ENCODE measurements around the gene SLC2A14.
A peak's percentile ranks its signal among the peaks of the same experiment; 100 is the strongest.
"Not testable (repeated sequence)": the region's sequence is repeated elsewhere in the genome, so short reads cannot be mapped to it uniquely, and the experiment has no call there.

SLC2A14 gene

DNA sequence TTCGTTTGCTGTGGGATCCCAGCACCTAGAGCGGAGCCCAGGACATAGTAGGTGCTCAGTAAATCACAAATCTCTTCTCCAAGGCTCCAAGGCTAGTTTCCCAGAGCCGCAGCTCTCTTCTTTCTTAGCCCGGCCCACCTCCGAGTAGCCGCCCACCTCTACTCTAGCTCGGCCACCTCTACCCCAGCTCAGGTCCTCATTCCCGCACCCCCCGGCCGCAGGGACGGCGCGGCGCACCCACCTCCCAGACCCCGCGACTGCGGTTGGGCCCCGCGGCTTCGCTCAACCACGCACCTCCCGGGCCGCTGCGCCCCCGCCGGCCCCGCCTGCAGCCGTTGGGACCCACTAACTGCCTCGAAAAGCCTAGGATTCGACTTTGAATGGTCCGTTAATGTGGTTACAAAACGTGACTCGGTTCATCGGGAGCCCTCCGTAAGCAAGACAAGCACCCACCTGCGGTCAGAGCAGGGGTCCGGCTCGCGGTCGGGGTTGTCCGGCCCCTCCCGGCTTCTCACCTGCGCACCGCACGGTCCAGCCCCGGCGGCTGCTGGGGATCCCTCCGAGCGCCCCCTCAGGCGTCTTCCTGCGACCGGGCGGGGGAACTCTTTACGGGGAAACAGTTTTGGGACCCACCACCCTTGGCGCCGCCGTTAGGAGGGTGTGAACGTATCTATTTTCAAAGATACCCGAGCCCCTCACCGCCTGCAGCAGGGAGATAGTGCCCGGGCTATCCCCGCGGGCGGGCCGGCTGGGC is at the start of gene SLC2A14:
TSS of gene SLC2A14 (minus strand) at position 350 of the 754 bp plus-strand sequence. CDS start 3,035 bp downstream, outside the sequence.
- DNase-seq = no peak

DNA sequence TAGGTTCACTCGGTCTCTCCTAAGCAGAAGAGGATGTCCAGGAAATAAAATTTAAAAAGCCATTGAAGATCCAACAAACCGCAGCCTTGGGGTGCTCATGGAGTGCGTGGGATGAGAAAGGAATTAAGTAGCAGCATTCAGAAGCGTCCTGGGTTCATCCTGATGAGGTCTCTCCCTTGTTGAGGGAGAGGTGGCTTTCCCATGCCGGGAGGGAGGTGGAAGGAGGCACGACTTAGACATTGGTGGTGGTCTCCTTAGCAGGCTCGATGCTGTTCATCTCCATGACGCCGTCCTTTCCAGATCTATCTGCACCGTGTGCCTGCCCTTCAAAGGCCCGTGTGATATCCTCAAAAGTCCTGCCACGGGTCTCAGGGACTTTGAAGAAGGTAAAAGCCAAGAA is 48.5 kb upstream of the SLC2A14 start:
- DNase-seq = not testable (repeated sequence)

DNA sequence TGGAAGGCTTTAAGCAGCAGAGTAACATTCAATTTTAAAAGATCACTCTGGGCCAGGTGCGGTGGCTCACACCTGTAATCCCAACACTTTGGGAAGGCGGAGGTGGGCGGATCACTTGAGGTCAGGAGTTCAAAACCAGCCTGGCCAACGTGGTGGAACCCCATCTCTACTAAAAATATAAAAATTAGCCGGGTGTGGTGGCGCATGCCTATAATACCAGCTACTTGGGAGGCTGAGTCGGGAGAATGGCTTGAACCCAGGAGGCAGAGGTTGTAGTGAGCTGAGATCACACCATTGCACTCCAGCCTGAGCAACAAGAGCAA is 45.5 kb upstream of the SLC2A14 start:
- not testable (repeated sequence) for DNase-seq

- DNase-seq = no peak
Measured at GRCh38 chr12:7917392-7918267, 44.9 kb upstream of the SLC2A14 start.

- DNase-seq = no peak
Measured at GRCh38 chr12:7916936-7917335, 44.2 kb upstream of the SLC2A14 start.

- peak; percentile 45 for DNase-seq
Measured at GRCh38 chr12:7915661-7916403, 43.1 kb upstream of the SLC2A14 start.

GRCh38 chr12:7910106-7910505 is 37.4 kb upstream of the SLC2A14 start:
- not testable (repeated sequence) for DNase-seq

DNA sequence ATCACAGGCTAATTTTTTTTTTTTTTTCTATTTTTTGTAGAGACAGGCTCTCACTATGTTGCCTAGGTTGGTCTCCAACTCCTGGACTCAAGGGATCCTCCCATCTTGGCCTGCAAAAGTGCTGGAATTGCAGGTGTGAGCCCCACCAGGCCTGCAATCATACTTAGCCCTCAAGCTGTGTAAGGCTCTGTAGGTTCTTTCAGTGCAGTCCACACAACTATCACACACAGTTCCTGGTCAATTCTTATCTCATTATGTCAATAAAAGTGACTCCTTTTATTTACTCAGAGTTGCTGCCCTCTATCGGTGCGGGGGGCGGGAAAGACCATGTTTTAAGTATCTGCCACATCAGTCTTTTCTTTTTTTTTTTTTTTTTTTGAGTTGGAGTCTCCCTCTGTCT is 34.3 kb upstream of the SLC2A14 start:
- DNase-seq = no peak

DNA sequence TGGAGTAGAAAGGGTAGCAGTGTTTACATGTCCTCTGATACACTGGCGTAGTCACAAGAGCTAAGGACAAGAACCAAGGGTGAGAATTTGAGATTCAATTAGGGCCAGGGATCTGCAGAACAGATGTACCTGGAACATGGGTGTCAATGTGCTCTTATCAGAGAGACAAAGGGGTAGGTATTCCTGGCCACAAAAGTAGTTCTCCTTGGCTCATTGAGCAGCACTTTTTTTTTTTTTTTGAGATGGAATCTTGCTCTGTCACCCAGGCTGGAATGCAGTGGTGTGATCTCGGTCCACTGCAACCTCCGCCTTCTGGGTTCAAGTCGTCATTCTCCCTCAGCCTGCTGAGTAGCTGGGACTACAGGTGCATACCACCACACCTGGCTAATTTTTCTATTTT is 33.6 kb upstream of the SLC2A14 start:
- DNase-seq = not testable (repeated sequence)

- not testable (repeated sequence) for DNase-seq
Measured at GRCh38 chr12:7905600-7906125, 32.9 kb upstream of the SLC2A14 start.

DNA sequence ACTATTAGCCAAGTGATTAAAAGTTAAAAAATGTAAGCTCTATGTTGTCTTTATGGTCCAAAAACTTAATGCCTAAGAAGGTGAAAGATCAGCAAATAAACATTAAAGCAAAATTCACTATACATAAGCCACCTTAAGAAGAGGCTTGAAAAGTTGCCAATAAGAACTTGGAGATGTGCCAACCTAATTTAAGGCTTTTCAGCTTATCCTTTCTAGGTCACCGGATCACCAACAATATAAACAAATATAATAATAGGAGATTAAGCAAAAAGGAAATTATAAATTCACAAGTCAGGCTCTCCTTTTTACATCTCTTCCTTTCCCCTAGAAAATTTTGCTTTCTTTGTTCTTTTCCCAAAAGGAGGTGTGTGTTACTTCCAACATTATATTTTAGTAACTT is 32.4 kb upstream of the SLC2A14 start:
- no peak for DNase-seq

DNA sequence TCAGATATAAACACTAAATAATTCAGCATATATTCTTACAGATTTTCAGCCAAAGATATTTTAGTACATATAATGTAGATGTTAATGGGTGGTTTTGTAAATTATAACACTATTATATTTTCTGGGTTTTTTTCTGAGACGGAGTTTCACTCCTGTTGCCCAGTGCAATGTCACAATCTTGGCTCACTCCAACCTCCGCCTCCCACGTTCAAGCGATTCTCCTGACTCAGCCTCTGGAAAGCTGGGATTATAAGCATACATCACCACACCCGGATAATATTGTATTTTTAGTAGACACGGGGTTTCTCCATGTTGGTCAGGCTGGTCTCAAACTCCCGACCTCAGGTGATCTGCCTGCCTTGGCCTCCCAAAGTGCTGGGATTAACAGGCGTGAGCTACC is 29.7 kb upstream of the SLC2A14 start:
- not testable (repeated sequence) for DNase-seq

DNA sequence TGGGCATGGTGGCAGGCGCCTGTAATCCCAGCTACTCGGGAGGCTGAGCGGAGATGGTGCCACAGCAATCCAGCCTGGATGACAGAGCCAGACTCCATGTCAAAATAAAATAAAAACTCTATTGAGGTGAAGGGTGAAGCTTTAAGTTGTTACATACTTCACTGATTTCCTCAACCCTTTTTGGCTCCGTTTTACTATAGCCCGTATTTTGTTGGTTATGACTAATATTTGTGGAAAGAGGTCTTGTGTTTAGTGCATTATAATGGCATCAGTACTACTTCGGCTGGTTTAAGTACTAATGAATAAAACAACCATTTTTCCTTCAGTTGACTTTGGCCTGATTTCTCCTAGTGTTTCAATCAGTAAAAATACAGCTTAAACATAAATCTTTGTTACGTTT is 27.0 kb upstream of the SLC2A14 start:
- DNase-seq = no peak

DNA sequence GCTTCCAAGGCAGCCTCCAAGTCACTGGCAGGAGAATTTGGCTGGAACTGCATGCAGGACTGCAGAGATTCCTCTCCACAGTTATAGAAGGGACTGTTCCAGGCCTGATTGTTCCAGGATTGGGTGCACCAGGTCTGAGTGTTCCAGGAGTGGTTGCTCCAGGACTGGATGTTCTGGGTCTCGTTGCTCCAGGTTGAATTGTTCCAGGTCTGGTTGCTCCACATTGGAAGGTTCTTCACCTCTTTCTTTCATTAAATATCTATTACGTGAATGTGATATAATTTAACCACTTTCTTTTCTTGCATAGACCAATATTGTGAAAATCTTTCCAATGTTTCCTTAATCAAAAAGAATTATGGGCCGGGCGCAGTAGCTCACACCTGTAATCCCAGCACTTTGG is 24.0 kb upstream of the SLC2A14 start:
- not testable (repeated sequence) for DNase-seq

- DNase-seq = no peak
Measured at GRCh38 chr12:7892186-7892980, 19.7 kb upstream of the SLC2A14 start.

- no peak for DNase-seq
Measured at GRCh38 chr12:7884689-7885088, 12.0 kb upstream of the SLC2A14 start.

- DNase-seq = not testable (repeated sequence)
Measured at GRCh38 chr12:7881736-7882120, 9.0 kb upstream of the SLC2A14 start.

DNA sequence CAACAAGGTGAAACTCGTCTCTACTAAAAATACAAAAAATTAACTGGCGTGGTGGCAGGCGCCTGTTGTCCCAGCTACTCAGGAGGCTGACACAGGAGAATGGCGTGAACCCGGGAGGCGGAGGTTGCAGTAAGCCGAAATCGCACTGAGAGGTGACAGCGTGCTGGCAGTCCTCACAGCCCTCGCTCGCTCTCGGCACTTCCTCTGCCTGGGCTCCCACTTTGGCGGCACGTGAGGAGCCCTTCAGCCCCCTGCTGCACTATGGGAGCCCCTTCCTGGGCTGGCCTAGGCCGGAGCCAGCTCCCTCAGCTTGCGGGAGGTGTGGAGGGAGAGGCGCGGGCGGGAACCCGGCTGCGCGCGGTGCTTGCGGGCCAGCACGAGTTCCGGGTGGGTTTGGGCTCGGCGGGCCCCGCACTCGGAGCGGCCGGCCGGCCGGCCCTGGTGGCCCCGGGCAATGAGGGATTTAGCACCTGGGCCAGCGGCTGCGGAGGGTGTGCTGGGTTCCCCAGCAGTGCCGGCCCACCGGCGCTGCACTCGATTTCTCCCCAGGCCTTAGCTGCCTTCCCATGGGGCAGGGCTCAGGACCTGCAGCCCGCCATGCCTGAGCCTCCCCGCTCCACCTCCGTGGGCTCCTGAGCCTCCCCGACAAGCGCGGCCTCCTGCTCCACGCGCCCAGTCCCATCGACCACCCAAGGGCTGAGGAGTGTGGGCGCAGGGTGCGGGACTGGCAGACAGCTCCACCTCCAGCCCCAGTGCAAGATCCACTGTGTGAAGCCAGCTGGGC is 8.4 kb upstream of the SLC2A14 start:
- not testable (repeated sequence) for DNase-seq

- no peak for DNase-seq
Measured at GRCh38 chr12:7879246-7879645, 6.5 kb upstream of the SLC2A14 start.

GRCh38 chr12:7877420-7877819 is 4.7 kb upstream of the SLC2A14 start:
- no peak for DNase-seq

DNA sequence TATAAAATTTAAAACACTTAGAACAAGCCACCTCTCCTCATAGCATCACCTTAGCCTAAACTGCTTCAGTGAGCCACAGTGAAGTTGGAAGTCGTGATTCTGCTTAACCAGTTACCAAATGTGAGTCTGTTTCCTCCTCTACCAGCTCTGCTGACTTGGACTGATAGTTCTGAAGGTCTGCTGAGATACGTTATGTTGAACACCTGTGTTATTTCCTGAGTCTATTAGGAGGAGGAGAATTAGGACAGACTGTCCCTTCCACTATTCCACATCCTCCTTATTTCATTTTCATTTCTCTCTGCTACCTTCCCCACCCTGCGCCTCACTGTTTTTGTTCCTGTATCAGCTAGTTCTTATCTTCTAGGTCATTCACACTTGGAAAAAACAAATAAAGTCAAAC is 2.4 kb downstream of the SLC2A14 start:
- no peak for DNase-seq

- DNase-seq = no peak
Measured at GRCh38 chr12:7869137-7869536, 3.6 kb downstream of the SLC2A14 start.
